ENCODE results near the gene CAMK1G. TPM values are rescaled to one million over a fixed set of nuclear protein-coding genes. Genes with fewer than 3 reads are reported as not detected.
A peak's percentile ranks its signal among the peaks of the same experiment; 100 is the strongest.

Gene CAMK1G
- total and polyA plus RNA-seq, 3 experiments from 2014 or later: not detected

DNA sequence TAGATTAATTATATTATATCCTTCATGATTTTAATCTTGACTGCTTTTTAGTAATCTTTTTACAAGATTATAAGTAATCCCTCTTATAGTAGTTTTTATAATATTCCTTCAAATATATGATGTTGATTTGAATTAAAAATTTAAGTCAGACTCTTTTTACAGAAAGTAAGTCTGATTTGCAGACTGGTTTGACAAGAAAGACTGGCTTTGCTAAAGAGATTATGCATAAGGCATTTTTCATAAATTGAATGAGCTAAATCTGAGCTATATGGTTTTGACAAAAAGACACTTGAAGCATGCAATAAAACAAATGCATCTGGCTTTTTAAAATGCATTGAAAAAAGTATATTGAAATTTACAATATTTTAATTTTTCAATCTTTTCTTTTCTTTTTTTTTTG lies 26.3 kb upstream of the CAMK1G start:
- ChIA-PET POLR2A (no interaction called here), CTCF (interaction anchor here (1.5 kb wide), 1 partner anchor 12 kb away, joined by 3 read pairs; no protein-coding TSS in a partner anchor)
- H3K9me3 Mint-ChIP-seq: no peaks in the 10 kb centered on the region
- no peak for DNase-seq
- Histone ChIP-seq H3K27ac (ENCODE audit: low read depth, low read length) (no peak overlapping the region), H3K9me3 (ENCODE audit: low read length) (no peaks in the 10 kb centered on the region), H3K4me3 (ENCODE audit: low read length) (no peak overlapping the region), H3K36me3 (ENCODE audit: insufficient read depth, low read length) (no peaks in the 10 kb centered on the region), H3K4me1 (ENCODE audit: insufficient read depth, low read length) (no peaks in the 10 kb centered on the region), H3K27me3 (ENCODE audit: insufficient read depth, low read length, poor library complexity, severe bottlenecking) (no peaks in the 10 kb centered on the region)
- no peaks in the 10 kb centered on the region for H3K4me1 Mint-ChIP-seq
- no peak overlapping the region for H3K27ac Mint-ChIP-seq
- no peaks in the 10 kb centered on the region for H3K36me3 Mint-ChIP-seq
- H3K27me3 Mint-ChIP-seq: peaks cover 0 to 25% of the 10 kb centered on the region in 2 donors
- H3K4me3 Mint-ChIP-seq: no peak overlapping the region

- Mint-ChIP-seq H3K36me3 (no peaks in the 10 kb centered on the region), H3K4me3 (no peak overlapping the region), H3K4me1 (no peaks in the 10 kb centered on the region), H3K9me3 (no peaks in the 10 kb centered on the region), H3K27ac (no peak overlapping the region), H3K27me3 (peaks cover 13 to 38% of the 10 kb centered on the region in 2 donors)
- no peak overlapping the region for H3K4me3 ChIP-seq (ENCODE audit: low read length)
- ChIA-PET CTCF (interaction anchor here (1.1 kb wide), 1 partner anchor 10 kb away, joined by 3 read pairs; no protein-coding TSS in a partner anchor), POLR2A (no interaction called here)
- H3K4me1 ChIP-seq (ENCODE audit: insufficient read depth, low read length): no peaks in the 10 kb centered on the region
- no peak for DNase-seq
- H3K27ac ChIP-seq (ENCODE audit: low read depth, low read length): no peak overlapping the region
- H3K27me3 ChIP-seq (ENCODE audit: insufficient read depth, low read length, poor library complexity, severe bottlenecking): peaks cover 3% of the 10 kb centered on the region
- H3K36me3 ChIP-seq (ENCODE audit: insufficient read depth, low read length): no peaks in the 10 kb centered on the region
- H3K9me3 ChIP-seq (ENCODE audit: low read length): no peaks in the 10 kb centered on the region
Observed at GRCh38 chr1:209560529-209560928, 23.0 kb upstream of the CAMK1G start.

- no peaks in the 10 kb centered on the region for H3K36me3 Mint-ChIP-seq
- peaks cover 18 to 42% of the 10 kb centered on the region in 2 donors for H3K27me3 Mint-ChIP-seq
- Histone ChIP-seq H3K4me1 (ENCODE audit: insufficient read depth, low read length) (peaks cover 3% of the 10 kb centered on the region), H3K36me3 (ENCODE audit: insufficient read depth, low read length) (no peaks in the 10 kb centered on the region), H3K9me3 (ENCODE audit: low read length) (no peaks in the 10 kb centered on the region), H3K4me3 (ENCODE audit: low read length) (no peak overlapping the region), H3K27ac (ENCODE audit: low read depth, low read length) (no peak overlapping the region), H3K27me3 (ENCODE audit: insufficient read depth, low read length, poor library complexity, severe bottlenecking) (peaks cover 6% of the 10 kb centered on the region)
- peaks cover 0 to under 1% (median 0%) of the 10 kb centered on the region in 3 donors for H3K4me1 Mint-ChIP-seq
- no peak for DNase-seq
- no peak overlapping the region for H3K27ac Mint-ChIP-seq
- ChIA-PET CTCF (interaction anchor here (1.3 kb wide), 1 partner anchor 187 kb away, joined by 4 read pairs; no protein-coding TSS in a partner anchor), POLR2A (no interaction called here)
- H3K4me3 Mint-ChIP-seq: no peak overlapping the region
- H3K9me3 Mint-ChIP-seq: no peaks in the 10 kb centered on the region
Observed at GRCh38 chr1:209560952-209561351, 22.6 kb upstream of the CAMK1G start.

DNA sequence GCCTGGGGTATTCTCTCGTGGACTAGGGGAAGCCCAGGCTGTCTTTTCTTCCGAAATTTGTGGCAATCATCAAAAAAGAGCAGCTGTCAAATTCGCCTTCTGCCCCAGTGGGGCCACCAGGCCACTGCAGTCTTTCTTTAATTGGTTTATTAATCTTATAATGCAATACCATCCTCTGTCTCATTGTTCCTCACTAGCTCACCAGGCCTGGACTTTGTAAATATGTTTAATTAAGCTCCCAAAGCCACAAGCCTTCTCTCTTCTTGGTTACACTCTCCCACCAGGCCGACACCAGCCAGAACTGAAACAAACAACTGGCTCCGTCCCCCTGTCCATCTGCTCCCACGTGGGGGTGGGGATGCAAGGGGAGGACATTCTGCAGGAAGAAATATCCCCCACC lies 22.0 kb upstream of the CAMK1G start:
- Mint-ChIP-seq H3K27ac (no peak overlapping the region), H3K36me3 (no peaks in the 10 kb centered on the region), H3K27me3 (peaks cover 21 to 48% of the 10 kb centered on the region in 2 donors), H3K4me3 (no peak overlapping the region), H3K9me3 (no peaks in the 10 kb centered on the region), H3K4me1 (peaks cover 0 to 4% (median 0%) of the 10 kb centered on the region in 3 donors)
- ChIA-PET CTCF (interaction anchor here (1.3 kb wide), 1 partner anchor 187 kb away, joined by 4 read pairs; no protein-coding TSS in a partner anchor), POLR2A (no interaction called here)
- Histone ChIP-seq H3K27ac (ENCODE audit: low read depth, low read length) (no peak overlapping the region), H3K4me3 (ENCODE audit: low read length) (no peak overlapping the region), H3K4me1 (ENCODE audit: insufficient read depth, low read length) (peaks cover 3% of the 10 kb centered on the region), H3K9me3 (ENCODE audit: low read length) (no peaks in the 10 kb centered on the region), H3K27me3 (ENCODE audit: insufficient read depth, low read length, poor library complexity, severe bottlenecking) (peaks cover 6% of the 10 kb centered on the region), H3K36me3 (ENCODE audit: insufficient read depth, low read length) (no peaks in the 10 kb centered on the region)
- no peak for DNase-seq

- Mint-ChIP-seq H3K4me1 (peaks cover 4 to 9% (median 4%) of the 10 kb centered on the region in 3 donors), H3K27me3 (peaks cover 29 to 68% of the 10 kb centered on the region in 2 donors), H3K4me3 (no peak overlapping the region), H3K9me3 (no peaks in the 10 kb centered on the region), H3K36me3 (no peaks in the 10 kb centered on the region), H3K27ac (no peak overlapping the region)
- peaks cover 6% of the 10 kb centered on the region for H3K27me3 ChIP-seq (ENCODE audit: insufficient read depth, low read length, poor library complexity, severe bottlenecking)
- no peak overlapping the region for H3K4me3 ChIP-seq (ENCODE audit: low read length)
- no peak overlapping the region for H3K27ac ChIP-seq (ENCODE audit: low read depth, low read length)
- H3K9me3 ChIP-seq (ENCODE audit: low read length): no peaks in the 10 kb centered on the region
- CTCF ChIA-PET: interaction anchor here (2.0 to 3.2 kb wide), 2 partner anchors 11 to 122 kb away, joined by 5 to 22 read pairs; no protein-coding TSS in a partner anchor
- no peak for DNase-seq
- no peaks in the 10 kb centered on the region for H3K36me3 ChIP-seq (ENCODE audit: insufficient read depth, low read length)
- POLR2A ChIA-PET: no interaction called here
- peaks cover 7% of the 10 kb centered on the region for H3K4me1 ChIP-seq (ENCODE audit: insufficient read depth, low read length)
Observed at GRCh38 chr1:209564849-209565248, 18.7 kb upstream of the CAMK1G start.

DNA sequence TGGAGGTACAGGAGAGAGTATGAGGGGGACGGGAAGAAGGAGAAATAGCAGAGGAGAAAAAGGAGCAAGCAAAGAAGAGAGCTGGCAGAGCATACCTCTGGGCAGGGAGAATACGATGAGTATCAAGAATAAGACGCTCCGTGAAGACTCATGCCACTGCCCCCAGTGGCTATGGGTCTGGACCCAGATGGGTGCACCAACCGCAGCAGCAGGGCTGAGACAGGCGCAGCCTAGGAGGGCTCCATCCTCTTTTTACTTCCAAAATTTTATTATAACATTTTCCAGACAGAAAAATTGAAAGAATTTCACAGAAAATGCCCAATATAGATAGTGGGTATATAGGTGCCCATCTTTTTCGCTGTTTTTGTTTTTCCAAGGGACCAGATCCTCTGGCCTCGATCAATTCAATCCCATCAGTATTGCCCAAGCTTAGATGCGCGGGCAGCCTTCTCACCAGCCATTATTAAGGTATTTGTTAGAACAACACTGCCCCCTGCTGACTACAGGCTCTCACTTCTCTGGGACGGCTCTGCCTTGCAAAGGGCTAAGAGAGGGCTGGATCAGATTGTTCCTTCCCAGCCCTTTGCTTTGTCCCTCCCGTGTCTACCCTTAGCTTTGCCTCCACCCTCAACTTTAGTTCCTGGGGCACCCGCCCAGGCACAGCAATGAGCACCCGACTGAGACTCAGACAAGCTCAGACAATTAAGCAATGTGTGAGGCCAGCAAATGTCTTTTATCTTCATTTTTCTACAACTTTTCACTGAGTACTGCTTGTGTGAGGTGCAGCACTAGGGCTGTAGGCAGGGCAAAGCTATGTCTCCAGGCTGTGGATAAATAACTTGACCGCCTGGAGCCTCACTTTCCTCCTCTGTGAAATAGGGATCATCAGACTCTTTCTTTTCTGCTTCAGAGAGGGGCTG lies 17.5 kb upstream of the CAMK1G start:
- H3K4me1 ChIP-seq (ENCODE audit: insufficient read depth, low read length): peaks cover 8% of the 10 kb centered on the region
- POLR2A ChIA-PET: no interaction called here
- no peak overlapping the region for H3K27ac ChIP-seq (ENCODE audit: low read depth, low read length)
- H3K27ac Mint-ChIP-seq: no peak overlapping the region
- no peaks in the 10 kb centered on the region for H3K36me3 Mint-ChIP-seq
- no peaks in the 10 kb centered on the region for H3K9me3 Mint-ChIP-seq
- peaks cover 6% of the 10 kb centered on the region for H3K27me3 ChIP-seq (ENCODE audit: insufficient read depth, low read length, poor library complexity, severe bottlenecking)
- H3K27me3 Mint-ChIP-seq: peaks cover 31 to 72% of the 10 kb centered on the region in 2 donors
- no peak overlapping the region for H3K4me3 ChIP-seq (ENCODE audit: low read length)
- H3K4me1 Mint-ChIP-seq: peaks cover 5 to 11% (median 6%) of the 10 kb centered on the region in 3 donors
- no peaks in the 10 kb centered on the region for H3K9me3 ChIP-seq (ENCODE audit: low read length)
- no peaks in the 10 kb centered on the region for H3K36me3 ChIP-seq (ENCODE audit: insufficient read depth, low read length)
- no peak overlapping the region for H3K4me3 Mint-ChIP-seq
- peak; percentile 47 to 65 (median 56) for DNase-seq
- CTCF ChIA-PET: interaction anchor here (0.7 to 3.2 kb wide), 11 partner anchors 10 to 1568 kb away, joined by 3 to 22 read pairs (median 3); no protein-coding TSS in a partner anchor

DNA sequence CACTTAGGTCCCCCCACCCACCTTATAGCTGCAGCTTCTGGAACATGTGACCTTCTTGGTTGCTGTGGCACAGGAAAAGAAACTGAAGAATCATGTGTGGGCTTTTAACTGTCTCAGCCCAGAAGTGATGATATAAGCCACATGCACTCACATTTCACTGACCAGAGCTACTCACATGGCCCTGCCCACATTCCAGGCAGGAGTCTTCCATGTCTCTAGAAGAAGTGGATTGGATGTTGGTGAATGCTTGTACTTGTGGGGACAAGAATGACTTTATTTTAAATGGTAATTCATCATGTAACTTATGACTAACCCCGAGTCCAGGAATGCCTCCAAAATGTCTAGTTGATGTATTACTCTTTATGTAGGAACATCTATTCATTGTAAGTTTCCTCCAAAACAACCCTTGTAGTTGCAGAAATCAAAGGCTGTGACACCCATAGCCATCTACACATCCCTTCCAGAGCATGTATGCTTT lies 15.8 kb upstream of the CAMK1G start:
- CTCF ChIA-PET: interaction anchor here (1.0 to 3.2 kb wide), 5 partner anchors 8 to 179 kb away, joined by 3 to 22 read pairs (median 4); no protein-coding TSS in a partner anchor
- DNase-seq: no peak
- no peaks in the 10 kb centered on the region for H3K9me3 ChIP-seq (ENCODE audit: low read length)
- peaks cover 8% of the 10 kb centered on the region for H3K4me1 ChIP-seq (ENCODE audit: insufficient read depth, low read length)
- POLR2A ChIA-PET: no interaction called here
- H3K27ac ChIP-seq (ENCODE audit: low read depth, low read length): no peak overlapping the region
- H3K4me1 Mint-ChIP-seq: peaks cover 5 to 11% (median 6%) of the 10 kb centered on the region in 3 donors
- no peaks in the 10 kb centered on the region for H3K36me3 Mint-ChIP-seq
- peaks cover 40 to 70% of the 10 kb centered on the region in 2 donors for H3K27me3 Mint-ChIP-seq
- no peaks in the 10 kb centered on the region for H3K9me3 Mint-ChIP-seq
- H3K4me3 ChIP-seq (ENCODE audit: low read length): no peak overlapping the region
- H3K27ac Mint-ChIP-seq: no peak overlapping the region
- peaks cover 6% of the 10 kb centered on the region for H3K27me3 ChIP-seq (ENCODE audit: insufficient read depth, low read length, poor library complexity, severe bottlenecking)
- no peak overlapping the region for H3K4me3 Mint-ChIP-seq
- no peaks in the 10 kb centered on the region for H3K36me3 ChIP-seq (ENCODE audit: insufficient read depth, low read length)
